NOMO-1 treated with dmso at 0.1 percent for 144 hours (cell line): Measurements from ENCODE around the gene MAB21L4.

ENCODE experiments used
- DNase-seq: peaks from one replicate; lab custom pipeline; 2025; ENCODE audit not compliant: unreplicated experiment; lab: John Stamatoyannopoulos, UW

The MAB21L4 gene

GRCh38 chr2:240925568-240926515 is 29.9 kb upstream of the MAB21L4 start:
- no peak for DNase-seq

GRCh38 chr2:240925191-240925567 is 29.2 kb upstream of the MAB21L4 start:
- DNase-seq: no peak

DNA sequence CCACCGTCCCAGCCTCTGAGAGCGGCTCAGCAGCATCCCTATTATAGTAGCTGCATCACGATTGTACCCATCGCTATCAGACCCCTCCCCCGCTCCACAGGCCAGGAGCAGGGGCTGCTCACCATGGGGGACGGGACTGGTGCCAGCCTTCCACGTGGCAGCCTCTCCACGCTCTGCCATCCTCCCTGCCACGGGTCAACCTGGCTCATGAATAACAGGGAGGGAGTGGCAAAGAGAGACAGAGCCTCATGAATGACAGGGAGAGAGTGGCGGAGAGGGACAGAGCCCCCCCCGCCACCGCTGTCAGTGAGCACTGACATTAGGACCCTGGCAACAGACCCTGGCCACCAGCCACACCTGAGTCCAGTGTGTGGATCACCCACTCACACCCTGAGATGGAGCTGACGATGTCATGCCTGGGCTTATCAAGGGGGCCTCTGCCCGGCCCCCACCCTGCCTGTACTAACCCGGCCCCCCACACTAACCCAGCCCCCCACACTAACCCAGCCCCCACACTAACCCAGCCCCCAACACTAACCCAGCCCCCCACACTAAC is 27.1 kb upstream of the MAB21L4 start:
- DNase-seq: no peak

GRCh38 chr2:240922245-240922981 is 26.5 kb upstream of the MAB21L4 start:
- DNase-seq: no peak

- no peak for DNase-seq
Measured at GRCh38 chr2:240921995-240922244, 26.0 kb upstream of the MAB21L4 start.

GRCh38 chr2:240921311-240921994 is 25.5 kb upstream of the MAB21L4 start:
- no peak for DNase-seq

DNA sequence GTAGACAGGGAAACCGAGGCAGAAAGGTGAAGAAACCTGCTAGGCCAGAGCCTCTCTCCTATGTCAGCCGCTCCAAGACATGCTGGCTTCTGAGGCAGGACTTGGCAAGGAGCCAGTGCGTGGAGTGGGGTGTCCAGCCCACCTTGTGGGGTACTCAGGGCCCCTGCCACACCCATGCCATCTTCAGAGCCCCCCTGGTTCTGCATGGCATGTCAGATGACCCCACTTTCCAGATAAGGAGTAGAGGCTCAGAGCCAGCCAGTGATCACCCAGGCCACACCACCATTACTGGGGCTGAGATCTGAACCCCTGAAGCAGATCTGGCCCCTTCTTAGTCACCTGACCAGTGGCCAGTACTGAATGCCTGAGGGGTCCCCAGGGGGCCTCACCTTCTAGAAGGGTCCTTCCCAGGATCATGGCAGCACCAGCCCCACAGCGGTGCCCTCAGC is 24.9 kb upstream of the MAB21L4 start:
- DNase-seq: no peak

DNA sequence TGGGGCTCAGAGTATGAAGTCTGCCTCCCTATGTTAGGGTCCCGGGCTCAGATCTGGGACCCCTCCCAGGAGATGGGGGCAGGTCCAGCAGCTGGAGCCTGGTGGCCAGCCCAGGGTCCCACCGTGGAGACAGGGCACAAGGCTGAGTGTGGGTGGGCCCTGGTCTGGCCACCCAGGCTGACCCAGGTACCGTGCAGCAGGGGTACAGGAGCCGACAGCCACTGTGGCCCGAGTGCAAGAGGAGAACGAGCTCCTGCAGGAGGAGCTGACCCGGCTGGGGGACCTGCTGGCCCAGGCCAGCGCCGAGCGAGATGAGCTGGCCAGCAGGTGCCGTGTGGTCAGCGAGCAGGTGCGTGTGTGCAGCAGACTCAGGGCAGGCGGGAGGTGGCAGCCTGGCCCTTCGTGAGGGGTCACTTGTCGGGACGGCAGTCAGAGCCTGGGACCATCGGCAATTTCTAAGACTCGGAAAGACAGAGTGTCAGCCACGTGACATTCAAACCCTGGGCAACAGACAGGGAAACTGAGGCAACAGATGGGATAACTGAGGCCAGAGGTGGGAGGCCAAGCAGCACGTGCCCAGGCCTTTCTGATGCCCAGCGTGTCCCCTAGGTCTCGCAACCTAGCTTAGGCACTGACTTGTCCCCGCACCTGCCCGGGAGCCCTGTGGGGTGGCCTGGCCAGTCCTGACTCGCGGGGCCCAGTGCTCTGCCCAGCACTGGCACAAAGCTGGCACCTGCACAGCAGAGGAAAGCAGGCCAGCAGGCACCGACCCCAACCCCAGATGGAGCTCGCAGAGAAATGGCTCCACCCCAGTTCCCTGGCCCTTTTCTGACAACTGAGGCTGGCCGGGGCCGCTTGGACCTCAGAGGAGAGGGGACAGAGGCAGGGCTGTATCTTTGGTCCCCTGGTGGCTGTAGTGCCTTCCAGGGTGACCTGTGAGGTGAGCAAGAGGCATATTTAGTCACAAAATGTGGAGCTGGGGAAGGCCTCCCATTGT is 24.1 kb upstream of the MAB21L4 start:
- DNase-seq: no peak

GRCh38 chr2:240919161-240919781 is 23.3 kb upstream of the MAB21L4 start:
- no peak for DNase-seq

- DNase-seq: no peak
Measured at GRCh38 chr2:240918258-240919091, 22.5 kb upstream of the MAB21L4 start.

GRCh38 chr2:240917684-240918257 is 21.8 kb upstream of the MAB21L4 start:
- no peak for DNase-seq

GRCh38 chr2:240917009-240917683 is 21.2 kb upstream of the MAB21L4 start:
- no peak for DNase-seq

- DNase-seq: no peak
Measured at GRCh38 chr2:240916571-240917008, 20.6 kb upstream of the MAB21L4 start.

DNA sequence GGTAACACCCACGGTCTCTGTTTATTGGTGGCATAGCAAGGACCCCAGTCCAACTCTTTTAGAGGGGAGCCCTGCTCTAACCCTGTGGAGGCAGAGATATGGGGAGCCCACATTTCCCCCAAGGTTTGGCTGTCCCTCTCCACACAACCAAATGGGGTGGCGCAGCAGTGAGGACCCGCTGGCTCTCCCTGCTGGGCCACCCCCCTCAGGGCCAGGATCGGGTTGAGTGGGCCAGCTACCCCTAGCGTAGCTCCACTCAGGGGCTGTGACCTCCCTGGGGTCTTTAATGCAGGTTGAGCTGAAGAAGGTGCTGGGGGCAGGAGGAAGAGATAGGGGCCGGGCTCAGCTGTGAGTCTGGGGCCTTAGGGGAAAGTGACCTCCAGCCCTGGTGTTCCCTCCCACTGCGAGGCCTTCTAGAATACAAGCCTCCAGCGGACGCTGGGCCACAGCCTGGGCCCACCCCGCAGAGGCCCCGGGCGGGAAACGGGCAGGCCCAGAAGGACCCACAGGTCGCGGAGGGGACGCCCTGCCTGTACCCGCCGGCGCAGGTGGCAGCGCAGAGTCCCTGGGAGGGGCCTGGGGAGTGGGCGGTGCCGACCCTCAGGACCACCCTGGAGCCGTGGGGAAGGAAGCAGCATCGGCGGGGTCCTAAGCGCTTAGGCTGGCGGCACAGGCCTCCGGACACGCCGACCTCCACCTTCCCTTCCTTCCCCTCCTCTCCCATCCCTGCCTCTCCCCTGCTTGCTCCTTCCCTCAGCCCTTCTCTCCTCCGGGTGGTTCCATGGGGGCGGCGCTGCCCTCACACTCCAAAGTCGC is 19.8 kb upstream of the MAB21L4 start:
- no peak for DNase-seq

GRCh38 chr2:240914645-240915525 is 18.9 kb upstream of the MAB21L4 start:
- no peak for DNase-seq
